Calu3 (cell line): ENCODE data around the gene SERPINA4. TPM values are rescaled to one million over a fixed set of nuclear protein-coding genes. Genes with fewer than 3 reads are reported as not detected.
A peak's percentile ranks its signal among the peaks of the same experiment; 100 is the strongest.

Experiments
- BruUV-seq: library from RNA; stranded (reverse); fragments of 400-500 nt; replicated peaks from 2 replicates; lab custom pipeline; 2021; lab: Mats Ljungman, UMichigan
- CTCF ChIA-PET: fragments of 300-600 bp; sonication (Branson Sonifier 250); formaldehyde crosslinking; loops from one replicate; lab custom pipeline; 2022; ENCODE audit warnings: antibody characterized with exemption; lab: Charles Lee
- DNase-seq: peaks from one replicate; pipeline ENCODE4 v3.0.0; 2022
- H3K27ac Mint-ChIP-seq: one replicate; pipeline ENCODE4 v1.8.0; 2022; ENCODE audit warnings: mixed read lengths; ENCODE audit not compliant: unreplicated experiment
- H3K27me3 Mint-ChIP-seq: one replicate; pipeline ENCODE4 v1.8.0; 2022; ENCODE audit warnings: mixed read lengths; ENCODE audit not compliant: unreplicated experiment
- H3K36me3 Mint-ChIP-seq: one replicate; pipeline ENCODE4 v1.8.0; 2022; ENCODE audit warnings: mild to moderate bottlenecking, moderate library complexity, mixed read lengths; ENCODE audit not compliant: insufficient read depth, unreplicated experiment
- H3K4me1 Mint-ChIP-seq: one replicate; pipeline ENCODE4 v1.8.0; 2022; ENCODE audit warnings: mild to moderate bottlenecking, low read depth, mixed read lengths; ENCODE audit not compliant: unreplicated experiment
- H3K4me3 Mint-ChIP-seq: one replicate; pipeline ENCODE4 v1.8.0; 2022; ENCODE audit warnings: mild to moderate bottlenecking, low read depth, moderate library complexity, mixed read lengths; ENCODE audit not compliant: unreplicated experiment
- H3K9me3 Mint-ChIP-seq: one replicate; pipeline ENCODE4 v1.8.0; 2022; ENCODE audit warnings: low read depth, mixed read lengths; ENCODE audit not compliant: unreplicated experiment
- CTCF ChIP-seq: fragments of 200-600 bp; IDR thresholded peaks from one replicate; pipeline ENCODE4 v1.8.0; 2022; ENCODE audit warnings: antibody characterized with exemption; ENCODE audit not compliant: unreplicated experiment
- intact Hi-C: fragments of 100-400 bp; cut with micrococcal nuclease; formaldehyde crosslinking; loops from one replicate; pipeline ENCODE4 v1.10.0; 2022; ENCODE audit not compliant: unreplicated experiment
- total RNA-seq: library from RNA; stranded (reverse); gene quantifications from 2 replicates; pipeline ENCODE4 v1.2.3, GENCODE V29; 2022

SERPINA4 gene
- total RNA-seq, 1 experiment from 2014 or later: 9.8 TPM

DNA sequence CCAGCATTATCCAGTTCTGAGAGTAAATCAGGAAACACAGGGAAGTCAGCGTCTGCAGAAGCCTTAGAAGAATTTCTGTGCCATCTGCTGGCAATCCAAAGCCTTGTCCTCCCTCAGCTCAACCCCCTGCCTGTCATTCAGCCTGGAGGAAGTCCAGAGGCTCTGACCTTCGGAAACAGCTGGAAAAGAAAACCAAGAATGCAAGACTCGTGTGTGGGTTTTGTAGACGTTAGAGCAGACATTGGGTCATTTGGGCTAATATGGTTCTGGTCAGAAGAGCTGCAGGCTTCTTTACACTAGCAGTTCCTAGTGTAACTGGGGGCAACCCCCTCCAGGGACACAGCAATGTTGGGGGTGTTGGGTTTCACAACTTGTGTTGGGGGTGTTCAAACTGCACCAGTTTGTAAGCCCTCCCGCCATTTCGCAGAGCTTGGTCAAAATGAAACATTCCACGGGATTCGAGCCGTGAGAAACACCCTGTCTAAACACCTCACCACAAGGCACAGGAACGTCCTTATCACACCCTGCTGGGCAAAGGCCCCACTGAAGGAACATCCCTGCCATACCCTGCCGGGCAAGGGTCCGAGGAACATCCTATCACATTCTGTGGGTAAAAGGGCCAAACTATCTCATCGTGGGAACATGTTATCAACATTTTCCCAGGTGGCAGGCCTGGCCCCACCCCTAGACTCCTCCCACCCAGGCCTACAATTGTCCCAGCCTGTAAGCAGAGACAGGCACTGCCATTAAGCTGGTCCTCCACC is 21.0 kb upstream of the SERPINA4 start:
- Mint-ChIP-seq H3K27ac (no peak overlapping the region), H3K27me3 (no peaks in the 10 kb centered on the region), H3K4me3 (no peak overlapping the region), H3K36me3 (no peaks in the 10 kb centered on the region), H3K9me3 (no peaks in the 10 kb centered on the region), H3K4me1 (peaks cover 16% of the 10 kb centered on the region)
- intact Hi-C loops: no loop called here
- BruUV-seq: no TSS peak
- no peak for TF ChIP-seq CTCF
- no peak for DNase-seq
- CTCF ChIA-PET: interaction anchor here (0.6 kb wide), 1 partner anchor 49 kb away, joined by 7 read pairs; no protein-coding TSS in a partner anchor

- BruUV-seq: no TSS peak
- H3K9me3 Mint-ChIP-seq: peaks cover 5% of the 10 kb centered on the region
- CTCF ChIA-PET: no interaction called here
- H3K27me3 Mint-ChIP-seq: no peaks in the 10 kb centered on the region
- DNase-seq: no peak
- no peaks in the 10 kb centered on the region for H3K36me3 Mint-ChIP-seq
- H3K4me1 Mint-ChIP-seq: peaks cover 16% of the 10 kb centered on the region
- no peak overlapping the region for H3K4me3 Mint-ChIP-seq
- intact Hi-C loops: no loop called here
- H3K27ac Mint-ChIP-seq: no peak overlapping the region
- TF ChIP-seq CTCF: no peak
These were observed 19.8 kb upstream of the SERPINA4 start for GRCh38 chr14:94541234-94541975.

- intact Hi-C loops: no loop called here
- Mint-ChIP-seq H3K4me3 (no peak overlapping the region), H3K27me3 (no peaks in the 10 kb centered on the region), H3K27ac (no peak overlapping the region), H3K9me3 (peaks cover 10% of the 10 kb centered on the region), H3K4me1 (peaks cover 16% of the 10 kb centered on the region), H3K36me3 (no peaks in the 10 kb centered on the region)
- no peak for TF ChIP-seq CTCF
- no TSS peak for BruUV-seq
- CTCF ChIA-PET: no interaction called here
- DNase-seq: peak; percentile 29
These were observed 19.0 kb upstream of the SERPINA4 start for GRCh38 chr14:94542111-94542810.

DNA sequence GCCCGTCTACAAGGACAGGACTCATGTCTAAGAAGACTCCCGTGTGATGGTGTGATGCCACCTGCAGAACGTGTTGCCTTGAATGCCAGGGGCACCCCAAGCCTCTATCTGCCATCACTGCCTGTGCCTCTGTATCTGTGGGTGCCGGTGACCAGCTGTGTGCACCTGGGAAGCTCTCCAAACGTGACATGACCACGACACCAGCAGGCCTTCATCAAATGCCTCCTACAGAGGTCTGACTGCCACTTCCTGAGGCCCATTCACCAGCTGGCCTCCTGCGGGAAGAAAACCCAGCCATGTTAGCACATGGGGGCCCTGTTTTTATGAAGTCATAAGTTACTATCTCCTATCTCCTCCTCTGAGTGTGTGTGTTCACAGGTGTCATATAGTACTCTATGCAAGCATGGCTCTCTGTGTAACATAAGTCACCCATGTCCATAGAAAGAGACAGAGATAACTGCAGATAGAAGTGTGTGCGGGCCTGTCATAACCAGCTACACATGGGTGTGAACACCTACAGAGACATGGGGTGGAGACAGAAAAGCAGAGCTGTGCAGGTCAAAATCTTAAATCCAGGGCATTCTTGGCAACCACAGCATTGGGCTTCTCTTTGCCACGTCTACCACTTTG is 18.3 kb upstream of the SERPINA4 start:
- BruUV-seq: no TSS peak
- intact Hi-C loops: no loop called here
- no peak overlapping the region for H3K4me3 Mint-ChIP-seq
- H3K27ac Mint-ChIP-seq: no peak overlapping the region
- peaks cover 16% of the 10 kb centered on the region for H3K4me1 Mint-ChIP-seq
- CTCF ChIA-PET: interaction anchor here (0.6 kb wide), 1 partner anchor 49 kb away, joined by 4 read pairs; no protein-coding TSS in a partner anchor
- no peak for TF ChIP-seq CTCF
- peaks cover 10% of the 10 kb centered on the region for H3K9me3 Mint-ChIP-seq
- H3K36me3 Mint-ChIP-seq: no peaks in the 10 kb centered on the region
- DNase-seq: no peak
- no peaks in the 10 kb centered on the region for H3K27me3 Mint-ChIP-seq
